HFFc6 (cell line): ENCODE measurements around the gene NPEPL1. TPM values are rescaled to one million over a fixed set of nuclear protein-coding genes. Genes with fewer than 3 reads are reported as not detected.
"Not testable (repeated sequence)": the region's sequence is repeated elsewhere in the genome, so short reads cannot be mapped to it uniquely, and the experiment has no call there.

Experiments
- DNase-seq: peaks from one replicate; pipeline ENCODE4 v3.0.0-alpha.2; 2018
- H3K27ac Mint-ChIP-seq: 2 replicates; pipeline ENCODE4 v1.8.0; 2020; ENCODE audit warnings: mild to moderate bottlenecking, mixed read lengths
- H3K27me3 Mint-ChIP-seq: 2 replicates; pipeline ENCODE4 v1.8.0; 2021; ENCODE audit warnings: mild to moderate bottlenecking, moderate library complexity, mixed read lengths; ENCODE audit not compliant: insufficient read depth
- H3K36me3 Mint-ChIP-seq: 2 replicates; pipeline ENCODE4 v1.8.0; 2021; ENCODE audit warnings: low read depth, mixed read lengths
- H3K4me1 Mint-ChIP-seq: 2 replicates; pipeline ENCODE4 v1.8.0; 2020; ENCODE audit warnings: low read depth, mixed read lengths
- H3K4me3 Mint-ChIP-seq: 2 replicates; pipeline ENCODE4 v1.8.0; 2020; ENCODE audit warnings: mild to moderate bottlenecking, moderate library complexity, mixed read lengths
- H3K9me3 Mint-ChIP-seq: 2 replicates; pipeline ENCODE4 v1.8.0; 2020; ENCODE audit warnings: mild to moderate bottlenecking, mixed read lengths
- total RNA-seq, 6 experiments: library from RNA; stranded (reverse); fragmentation: NEBNext Ultra II Directional; extraction: Animal tissue kit (Norgen Biotek cat#: 25700); gene quantifications; 2 replicates in 1 of 6; 3 replicates in 5 of 6; pipeline ENCODE4 v1.2.3, GENCODE V29; 2021
- TF ChIP-seq, protein P1 (sequence below): fragments of 200-600 bp; sonication (generic); IDR thresholded peaks from 2 replicates; pipeline ENCODE4 v1.5.0; 2021; ENCODE audit warnings: antibody characterized with exemption, mild to moderate bottlenecking

Gene NPEPL1
- total RNA-seq, 6 experiments from 2014 or later = 12.0 to 17.8 (median 12.6) TPM

DNA sequence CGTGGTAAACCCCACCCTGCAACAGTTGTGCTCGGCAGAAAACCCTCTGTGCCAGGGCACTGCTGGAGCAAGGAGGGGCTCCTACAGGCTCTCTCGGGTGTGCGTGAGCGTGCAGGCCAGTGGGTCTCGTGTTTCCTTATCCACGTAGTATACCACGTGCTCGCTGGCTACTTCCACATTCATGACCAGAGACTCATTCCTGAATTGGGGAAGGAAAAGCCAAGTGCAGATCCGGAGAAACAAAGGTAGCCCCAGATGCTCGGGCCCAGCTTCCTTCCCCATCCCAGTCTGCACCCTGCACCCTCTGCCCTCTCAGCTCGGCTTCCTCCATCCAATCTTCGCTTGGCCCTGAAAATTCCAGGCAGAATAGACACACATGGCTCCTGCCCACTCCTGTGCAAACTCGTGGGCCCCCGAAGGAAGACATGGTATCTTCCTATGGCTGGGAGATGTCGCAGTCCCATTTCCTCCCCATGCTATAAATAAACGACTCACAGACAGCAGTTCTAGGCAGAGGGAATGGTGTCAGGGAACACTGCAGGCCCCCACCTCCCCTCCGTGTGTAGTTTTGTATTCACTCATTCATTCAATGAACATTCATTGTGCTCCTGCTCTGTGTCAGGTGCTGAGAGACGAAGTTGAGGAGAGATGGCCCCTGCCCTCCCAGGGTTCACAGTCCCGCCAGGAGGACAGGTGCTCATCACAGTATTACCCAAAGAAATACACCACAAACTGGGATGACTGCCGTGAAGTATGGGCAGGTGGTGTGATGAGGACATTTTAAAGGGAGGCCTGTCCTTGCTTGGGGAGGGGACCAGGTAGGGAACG lies 29.6 kb downstream of the NPEPL1 start:
- Mint-ChIP-seq H3K36me3 (no peaks in the 10 kb centered on the region), H3K9me3 (no peaks in the 10 kb centered on the region), H3K4me3 (no peak overlapping the region), H3K4me1 (no peaks in the 10 kb centered on the region), H3K27me3 (peaks cover 37% of the 10 kb centered on the region), H3K27ac (no peak overlapping the region)
- no peak for DNase-seq
- TF ChIP-seq, protein P1, sequence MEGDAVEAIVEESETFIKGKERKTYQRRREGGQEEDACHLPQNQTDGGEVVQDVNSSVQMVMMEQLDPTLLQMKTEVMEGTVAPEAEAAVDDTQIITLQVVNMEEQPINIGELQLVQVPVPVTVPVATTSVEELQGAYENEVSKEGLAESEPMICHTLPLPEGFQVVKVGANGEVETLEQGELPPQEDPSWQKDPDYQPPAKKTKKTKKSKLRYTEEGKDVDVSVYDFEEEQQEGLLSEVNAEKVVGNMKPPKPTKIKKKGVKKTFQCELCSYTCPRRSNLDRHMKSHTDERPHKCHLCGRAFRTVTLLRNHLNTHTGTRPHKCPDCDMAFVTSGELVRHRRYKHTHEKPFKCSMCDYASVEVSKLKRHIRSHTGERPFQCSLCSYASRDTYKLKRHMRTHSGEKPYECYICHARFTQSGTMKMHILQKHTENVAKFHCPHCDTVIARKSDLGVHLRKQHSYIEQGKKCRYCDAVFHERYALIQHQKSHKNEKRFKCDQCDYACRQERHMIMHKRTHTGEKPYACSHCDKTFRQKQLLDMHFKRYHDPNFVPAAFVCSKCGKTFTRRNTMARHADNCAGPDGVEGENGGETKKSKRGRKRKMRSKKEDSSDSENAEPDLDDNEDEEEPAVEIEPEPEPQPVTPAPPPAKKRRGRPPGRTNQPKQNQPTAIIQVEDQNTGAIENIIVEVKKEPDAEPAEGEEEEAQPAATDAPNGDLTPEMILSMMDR = no peak

DNA sequence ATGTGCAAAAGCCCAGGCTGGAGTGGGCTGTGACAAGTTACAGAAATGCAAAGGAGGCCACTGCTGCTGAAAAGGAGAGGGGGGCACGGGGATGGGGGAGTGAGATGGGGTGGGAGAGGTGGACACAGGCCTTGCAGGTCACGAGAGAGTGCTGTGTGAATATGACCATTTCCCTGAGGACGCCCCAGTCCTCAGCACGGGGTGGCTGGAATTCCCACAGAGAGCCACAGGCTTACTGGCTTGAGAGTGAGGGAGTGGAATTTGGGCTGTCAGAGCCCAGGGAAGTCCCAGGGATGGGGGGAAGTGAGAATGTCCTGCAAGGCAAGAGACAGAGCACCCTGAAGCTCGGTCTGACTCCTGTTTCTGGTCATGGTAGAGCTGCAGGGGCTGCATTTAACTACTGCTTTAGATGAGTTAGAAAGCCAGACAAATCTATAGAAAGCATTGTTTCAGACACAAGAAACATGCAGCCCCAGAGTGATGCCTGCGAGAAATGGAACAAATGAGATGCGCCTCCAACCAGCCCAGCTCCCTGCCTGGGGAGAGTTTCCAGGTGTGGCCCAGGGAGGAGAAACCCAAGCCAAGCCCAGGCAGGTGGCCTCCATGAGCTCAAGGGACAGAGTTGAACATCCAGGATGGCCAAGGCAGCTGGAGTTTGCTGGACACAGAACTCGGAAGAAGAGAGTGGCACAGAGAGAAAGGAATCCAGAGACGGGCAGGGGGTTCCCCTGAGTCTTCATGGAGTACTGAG lies 30.5 kb downstream of the NPEPL1 start:
- Mint-ChIP-seq H3K27ac (no peak overlapping the region), H3K36me3 (no peaks in the 10 kb centered on the region), H3K9me3 (no peaks in the 10 kb centered on the region), H3K4me1 (no peaks in the 10 kb centered on the region), H3K27me3 (peaks cover 34% of the 10 kb centered on the region), H3K4me3 (no peak overlapping the region)
- TF ChIP-seq, protein P1 = no peak
- no peak for DNase-seq

DNA sequence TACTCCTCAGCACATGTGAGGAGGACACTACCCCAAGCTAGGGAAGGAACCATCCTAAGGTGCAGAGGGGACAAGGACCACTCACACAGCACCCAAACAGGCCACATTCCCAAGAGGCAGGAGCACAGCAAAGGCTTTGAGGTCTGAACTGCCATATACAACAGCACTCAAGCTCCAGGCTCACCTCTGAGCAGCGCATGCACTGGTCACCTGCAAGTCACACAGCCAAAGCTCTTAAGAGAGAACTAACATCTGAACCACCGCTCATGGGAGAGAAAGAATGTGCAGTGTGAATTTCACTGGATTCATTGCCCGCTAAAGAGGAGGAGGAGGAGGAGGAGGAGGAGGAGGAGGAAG lies 31.0 kb downstream of the NPEPL1 start:
- Mint-ChIP-seq H3K4me1 (no peaks in the 10 kb centered on the region), H3K27me3 (peaks cover 34% of the 10 kb centered on the region), H3K9me3 (no peaks in the 10 kb centered on the region), H3K27ac (no peak overlapping the region), H3K36me3 (no peaks in the 10 kb centered on the region), H3K4me3 (no peak overlapping the region)
- TF ChIP-seq, protein P1 = no peak
- no peak for DNase-seq

DNA sequence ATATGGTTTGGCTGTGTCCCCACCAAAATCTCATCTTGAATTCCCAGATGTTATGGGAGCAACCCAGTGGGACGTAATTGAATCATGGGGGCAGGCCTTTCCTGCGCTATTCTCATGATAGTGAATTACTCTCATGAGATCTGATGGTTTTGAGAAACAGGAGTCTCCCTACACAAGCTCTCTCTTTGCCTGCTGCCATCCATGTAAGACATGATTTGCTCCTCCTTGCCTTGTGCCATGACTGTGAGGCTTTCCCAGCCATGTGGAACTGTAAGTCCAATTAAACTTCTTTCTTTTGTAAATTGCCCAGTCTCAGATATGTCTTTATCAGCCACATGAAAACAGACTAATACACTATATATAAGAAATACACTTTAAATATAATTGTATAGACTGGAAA lies 33.6 kb downstream of the NPEPL1 start:
- H3K4me3 Mint-ChIP-seq, DNase-seq, H3K4me1 Mint-ChIP-seq, H3K27ac Mint-ChIP-seq, H3K36me3 Mint-ChIP-seq, H3K9me3 Mint-ChIP-seq: not testable (repeated sequence)
- H3K27me3 Mint-ChIP-seq = peaks cover 39% of the 10 kb centered on the region

DNA sequence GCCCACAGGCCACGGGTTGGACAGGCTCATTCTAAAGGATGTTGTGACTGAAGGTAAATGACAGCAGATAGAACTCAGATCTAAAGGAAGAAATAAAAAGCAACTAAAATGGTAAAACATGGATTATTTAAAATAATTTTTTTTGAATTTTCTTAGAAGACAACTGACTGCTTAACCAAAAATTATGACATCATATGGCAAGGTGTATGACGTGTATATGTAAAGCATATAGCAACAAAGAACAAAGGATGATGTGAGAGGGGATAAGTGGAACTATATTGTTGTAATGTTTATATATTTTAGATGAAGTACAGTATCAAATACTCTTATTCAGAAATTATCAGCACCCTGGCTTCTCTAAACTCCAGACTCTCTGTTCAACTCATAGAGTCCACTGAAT lies 38.6 kb downstream of the NPEPL1 start:
- Mint-ChIP-seq H3K4me1 (no peaks in the 10 kb centered on the region), H3K27me3 (peaks cover 13% of the 10 kb centered on the region), H3K9me3 (no peaks in the 10 kb centered on the region), H3K4me3 (no peak overlapping the region), H3K36me3 (no peaks in the 10 kb centered on the region), H3K27ac (no peak overlapping the region)
- no peak for DNase-seq
- TF ChIP-seq, protein P1 = no peak

- Mint-ChIP-seq H3K36me3 (no peaks in the 10 kb centered on the region), H3K27ac (no peak overlapping the region), H3K27me3 (peaks cover 13% of the 10 kb centered on the region), H3K4me1 (no peaks in the 10 kb centered on the region), H3K9me3 (no peaks in the 10 kb centered on the region), H3K4me3 (no peak overlapping the region)
- TF ChIP-seq, protein P1 = no peak
- no peak for DNase-seq
These were observed 44.6 kb downstream of the NPEPL1 start for GRCh38 chr20:58737198-58737597.
